ENCODE data around the gene IPO4.

IPO4 gene

DNA sequence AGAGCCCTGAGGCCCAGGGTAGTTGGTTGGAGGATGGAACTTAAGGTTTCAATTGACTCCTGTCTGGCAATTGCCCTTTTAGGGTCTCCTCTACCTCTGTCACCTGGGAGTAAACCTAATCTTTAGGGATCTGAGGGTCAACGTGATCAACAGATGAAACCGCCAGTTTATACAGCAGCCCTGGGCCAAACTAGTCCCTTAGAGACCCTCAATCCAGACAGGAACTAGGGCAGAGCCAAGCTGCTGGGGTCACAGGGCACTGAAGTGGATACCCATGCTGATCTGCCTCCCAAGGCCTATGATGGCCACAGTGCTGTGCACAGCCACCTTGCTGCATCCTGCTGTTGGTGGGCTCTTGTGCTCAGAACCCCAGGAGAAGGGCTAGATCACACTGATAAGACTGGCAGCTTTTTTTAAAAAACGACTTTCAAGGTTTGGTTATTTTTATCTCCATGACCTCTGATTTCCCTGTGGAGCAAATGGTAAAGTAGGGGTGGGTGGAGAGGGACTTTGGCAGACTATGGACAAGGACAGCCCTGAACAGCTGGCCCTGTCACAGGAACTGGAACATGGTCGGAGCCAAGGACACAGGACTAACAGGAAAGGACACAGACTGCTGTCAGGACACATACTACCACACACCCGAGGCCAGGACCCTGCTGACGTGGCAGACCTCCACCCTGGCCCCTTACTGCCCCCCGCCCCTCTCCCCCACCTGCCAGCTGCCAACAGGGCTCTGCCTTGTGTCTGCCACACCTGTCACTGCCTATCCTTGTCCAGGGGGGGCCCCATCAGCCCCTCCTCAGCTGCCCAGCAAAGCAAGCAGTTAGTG lies 57.7 kb downstream of the IPO4 start:
- DNase-seq (ENCODE audit: low spot score) (no peak), ATAC-seq (ENCODE audit: low read depth) (no peak)
- Histone ChIP-seq H3K27ac (ENCODE audit: poor library complexity, severe bottlenecking) (no peak overlapping the region), H3K4me3 (ENCODE audit: severe bottlenecking) (no peak overlapping the region), H3K27me3 (ENCODE audit: insufficient read depth, poor library complexity, severe bottlenecking) (no peaks in the 10 kb centered on the region), H3K36me3 (ENCODE audit: low read depth) (no peaks in the 10 kb centered on the region), H3K4me1 (ENCODE audit: insufficient read depth, poor library complexity, severe bottlenecking) (peaks cover 5% of the 10 kb centered on the region), H3K9me3 (ENCODE audit: severe bottlenecking) (no peaks in the 10 kb centered on the region)
- TF ChIP-seq, protein P1, sequence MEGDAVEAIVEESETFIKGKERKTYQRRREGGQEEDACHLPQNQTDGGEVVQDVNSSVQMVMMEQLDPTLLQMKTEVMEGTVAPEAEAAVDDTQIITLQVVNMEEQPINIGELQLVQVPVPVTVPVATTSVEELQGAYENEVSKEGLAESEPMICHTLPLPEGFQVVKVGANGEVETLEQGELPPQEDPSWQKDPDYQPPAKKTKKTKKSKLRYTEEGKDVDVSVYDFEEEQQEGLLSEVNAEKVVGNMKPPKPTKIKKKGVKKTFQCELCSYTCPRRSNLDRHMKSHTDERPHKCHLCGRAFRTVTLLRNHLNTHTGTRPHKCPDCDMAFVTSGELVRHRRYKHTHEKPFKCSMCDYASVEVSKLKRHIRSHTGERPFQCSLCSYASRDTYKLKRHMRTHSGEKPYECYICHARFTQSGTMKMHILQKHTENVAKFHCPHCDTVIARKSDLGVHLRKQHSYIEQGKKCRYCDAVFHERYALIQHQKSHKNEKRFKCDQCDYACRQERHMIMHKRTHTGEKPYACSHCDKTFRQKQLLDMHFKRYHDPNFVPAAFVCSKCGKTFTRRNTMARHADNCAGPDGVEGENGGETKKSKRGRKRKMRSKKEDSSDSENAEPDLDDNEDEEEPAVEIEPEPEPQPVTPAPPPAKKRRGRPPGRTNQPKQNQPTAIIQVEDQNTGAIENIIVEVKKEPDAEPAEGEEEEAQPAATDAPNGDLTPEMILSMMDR (IDR thresholded peaks at IDR 0.05; ENCODE audit: poor library complexity, severe bottlenecking): no peak

GRCh38 chr14:24130380-24130716 lies 58.3 kb downstream of the IPO4 start, which contains the start of gene FITM1:
TSS of gene FITM1 (plus strand) at chr14:24130659. CDS start at chr14:24131564, 905 bp downstream.
- Histone ChIP-seq H3K27me3 (ENCODE audit: insufficient read depth, poor library complexity, severe bottlenecking) (no peaks in the 10 kb centered on the region), H3K4me3 (ENCODE audit: severe bottlenecking) (no peak within 1 kb of the TSS), H3K27ac (ENCODE audit: poor library complexity, severe bottlenecking) (no peak within 1 kb of the TSS), H3K36me3 (ENCODE audit: low read depth) (no peaks in the 10 kb centered on the region), H3K9me3 (ENCODE audit: severe bottlenecking) (no peaks in the 10 kb centered on the region), H3K4me1 (ENCODE audit: insufficient read depth, poor library complexity, severe bottlenecking) (peaks cover 5% of the 10 kb centered on the region)
- TF ChIP-seq, protein P1 (IDR thresholded peaks at IDR 0.05; ENCODE audit: poor library complexity, severe bottlenecking): no peak
- no peak for DNase-seq (ENCODE audit: low spot score)
- ATAC-seq (ENCODE audit: low read depth): no peak

Data from RWPE2 (cell line).